GM21723 (cell line): Measurements from ENCODE around the gene E2F2.

Source experiments
- ATAC-seq: cut with Tn5 transposase; IDR thresholded peaks from one replicate; pipeline ENCODE4 v1.9.1; 2021; ENCODE audit warnings: mild to moderate bottlenecking, moderate library complexity; ENCODE audit not compliant: unreplicated experiment

Gene E2F2

GRCh38 chr1:23530747-23531561, at the start of gene E2F2:
Gene E2F2, minus strand, starts transcription at chr1:23531233. Its CDS starts 440 bp downstream, at chr1:23530793.
- peak; percentile 58 for ATAC-seq

- ATAC-seq, result no peak
These were observed 47.9 kb upstream of the E2F2 start for GRCh38 chr1:23578997-23579363.

GRCh38 chr1:23578311-23578996, 47.4 kb upstream of the E2F2 start:
- no peak for ATAC-seq

DNA sequence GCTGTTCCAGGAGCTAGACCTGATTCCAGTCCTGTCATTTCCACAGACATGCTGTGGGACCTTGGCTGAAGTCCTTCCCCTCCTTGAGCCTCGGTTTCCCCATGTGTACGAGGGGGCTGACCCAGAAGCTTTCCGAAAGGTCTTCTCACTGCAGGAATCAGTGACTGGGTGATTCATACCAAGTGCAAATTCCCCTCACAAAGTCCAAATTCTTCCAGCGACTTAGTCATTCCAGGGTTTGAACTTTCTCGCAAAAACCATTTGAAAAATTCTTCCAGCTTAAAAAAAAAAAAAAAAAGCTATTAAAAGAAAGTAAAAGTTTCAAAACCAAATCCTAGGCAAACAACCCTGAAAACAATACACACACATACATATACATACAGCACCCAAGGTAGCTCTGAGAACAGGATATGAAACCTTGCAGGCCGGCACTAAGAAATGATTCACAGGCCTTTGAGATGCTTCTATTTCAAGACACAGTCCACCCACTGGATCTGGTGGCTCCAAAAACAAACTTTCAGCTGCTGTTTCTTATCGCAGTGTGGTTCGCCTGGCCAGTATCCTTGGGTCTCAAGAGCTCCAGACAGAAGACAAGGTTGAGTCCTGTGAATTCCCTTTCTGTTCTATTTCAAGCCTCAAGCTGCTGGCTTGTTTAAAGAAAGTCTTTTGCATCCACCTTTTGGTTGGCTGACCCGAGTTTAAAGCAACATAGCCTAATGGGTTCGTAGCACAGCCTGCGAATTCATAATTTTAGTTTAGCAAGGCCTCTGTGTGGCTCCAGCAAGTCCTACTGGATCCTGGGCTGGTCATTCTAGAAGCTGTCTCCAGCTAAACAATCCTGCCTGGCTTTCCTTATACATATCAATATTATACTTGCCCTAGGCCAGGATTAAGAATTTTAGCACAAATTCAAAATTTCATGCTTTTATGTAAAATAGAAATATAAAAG, 46.3 kb upstream of the E2F2 start:
- ATAC-seq, result peak; percentile 83

DNA sequence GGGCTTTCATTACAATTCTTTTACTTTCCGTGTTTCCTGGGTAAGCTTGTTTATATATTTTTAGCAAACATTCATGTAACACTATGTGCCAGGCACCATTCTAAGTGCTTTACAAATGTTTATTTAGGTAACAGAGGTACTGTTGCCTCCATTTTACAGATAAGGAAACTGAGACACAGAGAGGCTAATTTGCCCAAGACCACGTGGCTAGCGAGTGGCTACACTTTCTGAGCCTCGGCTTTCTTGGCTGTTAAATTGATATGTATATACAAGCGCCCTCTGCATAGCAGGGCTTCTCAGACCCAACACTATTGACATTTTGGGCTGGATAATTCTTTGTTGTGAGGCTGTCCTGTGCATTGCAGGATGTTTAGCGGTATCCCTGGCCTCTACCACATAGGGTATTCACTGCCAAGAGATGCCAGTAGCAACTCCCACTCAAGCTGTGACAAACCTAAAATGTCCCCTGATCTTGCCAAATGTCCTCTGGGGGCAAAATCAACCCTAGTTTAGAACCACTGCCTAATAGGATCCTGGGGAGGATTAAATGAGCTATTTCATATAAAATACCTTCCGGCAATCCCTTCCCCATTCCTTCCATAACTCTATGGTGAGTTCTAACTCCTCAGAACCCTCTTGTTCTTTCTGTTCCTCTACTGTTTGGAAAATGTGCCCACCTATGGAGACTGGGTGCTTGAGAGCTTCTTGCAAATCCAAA, 45.5 kb upstream of the E2F2 start:
- no peak for ATAC-seq

DNA sequence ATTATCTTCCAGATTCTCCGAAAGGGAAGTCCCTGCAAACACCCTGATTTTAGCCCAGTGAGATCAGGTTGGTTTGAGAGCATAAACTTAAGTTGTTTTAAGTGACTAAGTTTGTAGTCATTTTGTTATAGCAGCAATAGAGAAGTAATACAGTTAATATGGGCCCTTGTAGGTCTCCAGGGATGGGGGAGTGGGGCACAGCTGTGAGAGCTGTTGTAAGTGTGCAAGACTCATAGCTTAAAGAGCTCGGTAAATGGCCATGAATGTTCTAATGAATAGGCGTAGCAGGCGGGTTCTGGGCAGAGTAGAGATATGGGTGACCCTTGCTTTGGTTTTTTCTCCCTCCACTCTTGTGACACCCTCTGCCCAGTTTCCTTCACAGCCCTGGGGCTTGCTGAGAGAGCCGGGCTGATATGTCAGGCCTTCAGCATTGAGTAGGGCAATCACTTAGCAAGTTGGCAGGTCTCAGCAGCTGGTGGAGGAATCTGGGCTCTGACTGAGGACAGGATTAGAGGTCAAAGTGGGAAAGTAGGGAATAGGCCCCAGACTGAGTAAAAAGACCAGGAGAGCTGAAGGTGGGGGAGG, 44.3 kb upstream of the E2F2 start:
- ATAC-seq, result no peak

- ATAC-seq, result no peak
These were observed 43.3 kb upstream of the E2F2 start for GRCh38 chr1:23574265-23574754.

DNA sequence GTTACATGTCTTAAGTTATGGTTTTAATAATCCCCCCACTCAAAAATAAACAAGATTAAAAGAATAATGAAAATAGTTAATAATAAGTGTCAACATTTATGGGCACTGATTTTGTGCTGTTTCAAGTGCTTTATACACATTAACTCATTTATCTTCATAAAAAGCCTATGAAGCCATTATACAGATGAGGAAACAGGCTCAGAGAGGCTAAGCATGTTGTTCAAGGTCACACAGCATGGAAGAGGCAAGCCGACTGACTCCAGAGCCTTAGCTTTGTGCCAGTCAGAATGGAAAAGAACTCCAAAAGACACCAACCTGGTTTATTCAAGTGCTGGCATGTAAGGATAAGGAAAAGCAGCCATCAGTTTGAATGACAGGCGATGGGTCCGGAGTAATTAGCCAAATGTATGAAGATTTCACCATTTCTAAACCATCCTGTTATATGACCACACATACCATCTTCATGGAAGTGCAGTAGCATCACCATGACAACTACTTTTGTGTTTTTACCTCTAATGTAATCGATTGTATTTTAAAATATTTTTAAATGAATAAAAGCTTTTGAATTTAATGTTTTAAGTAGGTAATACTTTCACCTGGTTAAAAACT, 42.6 kb upstream of the E2F2 start:
- no peak for ATAC-seq

- no peak for ATAC-seq
These were observed 40.4 kb upstream of the E2F2 start for GRCh38 chr1:23571465-23571864.

- no peak for ATAC-seq
These were observed 39.1 kb upstream of the E2F2 start for GRCh38 chr1:23570001-23570691.

GRCh38 chr1:23568608-23569383, 37.8 kb upstream of the E2F2 start:
- no peak for ATAC-seq

DNA sequence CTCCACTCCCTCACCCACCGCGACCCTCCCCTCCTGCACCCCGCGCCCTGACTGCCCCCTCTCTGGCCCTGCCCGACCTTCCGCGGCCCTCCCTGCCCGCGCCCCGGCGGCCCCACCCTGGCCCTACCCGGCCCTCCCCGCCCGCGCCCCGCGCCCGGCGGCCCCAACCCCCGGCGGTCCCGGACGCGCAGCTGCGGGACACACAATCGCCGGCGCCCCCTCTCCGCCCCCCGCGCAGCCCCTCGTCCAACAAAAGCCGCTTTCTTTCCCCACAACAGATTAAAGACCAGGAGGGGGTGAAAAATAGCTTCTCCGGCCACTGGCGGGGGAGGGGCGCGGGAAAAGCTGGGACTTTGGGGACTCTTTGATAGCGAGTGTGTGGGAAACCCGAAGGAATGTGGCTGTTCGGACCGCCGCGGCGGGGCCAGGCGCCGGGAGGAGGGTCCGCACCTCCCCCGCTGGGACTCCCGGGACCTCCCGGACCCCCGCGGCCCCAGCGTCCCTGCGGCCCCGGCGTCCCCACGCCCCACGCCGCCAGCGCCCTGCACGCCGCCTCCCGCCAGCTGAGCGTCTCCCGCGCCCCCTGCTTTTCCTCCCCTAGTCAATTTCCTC, 37.1 kb upstream of the E2F2 start:
- no peak for ATAC-seq

DNA sequence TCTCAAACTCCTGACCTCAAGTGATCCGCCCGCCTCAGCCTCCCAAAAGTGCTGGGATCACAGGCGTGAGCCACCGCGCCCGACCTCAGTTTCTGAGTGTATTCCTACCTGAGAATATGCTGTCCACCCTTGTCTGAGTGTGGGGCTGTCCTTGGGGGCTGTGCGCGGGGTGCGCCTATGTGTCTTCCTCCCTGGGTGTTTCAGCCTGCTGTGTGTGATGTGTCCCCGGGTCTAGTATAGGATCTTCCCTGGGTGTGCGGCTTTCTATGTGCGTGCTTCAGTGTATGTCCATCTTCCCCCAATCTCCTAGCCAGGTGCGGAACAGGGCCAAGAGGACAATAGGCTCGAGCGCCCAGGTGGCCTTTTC, 36.6 kb upstream of the E2F2 start:
- no peak for ATAC-seq

GRCh38 chr1:23566304-23566703, 35.3 kb upstream of the E2F2 start:
- no peak for ATAC-seq

GRCh38 chr1:23565776-23566175, 34.7 kb upstream of the E2F2 start:
- ATAC-seq, result no peak

- no peak for ATAC-seq
These were observed 33.6 kb upstream of the E2F2 start for GRCh38 chr1:23564529-23565122.

DNA sequence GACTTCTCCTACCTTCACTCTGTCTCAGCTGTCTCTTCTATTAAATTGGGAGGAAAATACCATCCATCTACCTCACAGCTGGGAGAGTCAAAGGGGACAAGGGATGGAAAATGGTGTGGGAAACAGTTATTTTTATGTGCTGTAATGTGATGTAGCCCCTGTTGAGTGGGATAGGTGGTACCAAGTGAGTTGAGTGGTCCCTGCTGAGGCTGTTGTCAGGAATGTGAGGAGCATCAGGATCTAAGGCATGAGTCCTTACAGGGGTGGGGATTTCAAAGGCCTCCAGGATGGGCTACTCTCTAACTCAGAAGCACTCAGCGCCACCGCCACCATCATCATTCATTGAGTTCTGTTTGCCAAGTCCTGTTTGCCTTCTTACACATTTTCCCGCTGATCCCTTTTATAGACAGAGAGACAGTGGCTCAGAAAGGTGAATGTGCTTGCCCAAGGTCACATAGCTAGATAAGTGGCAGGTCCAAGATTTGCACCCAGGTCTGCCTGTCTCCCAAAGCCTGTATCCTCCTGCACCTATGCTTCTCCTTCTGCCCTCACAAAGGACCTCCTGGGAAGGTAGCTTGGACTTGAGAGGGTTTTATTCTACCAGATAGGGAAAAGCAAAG, 32.8 kb upstream of the E2F2 start:
- no peak for ATAC-seq
